SK-N-SH treated with all-trans-retinoic acid at 6 μM for 48 hours (cell line): ENCODE measurements around the gene ZNF423.

Experiments used
- ATAC-seq: fragments of 200-7000 bp; cut with Tn5 transposase; 3 replicates; pipeline ENCODE4 v1.9.1; 2020; ENCODE audit warnings: mild to moderate bottlenecking, moderate library complexity
- BACH2 ChIP-seq: fragments of 250-450 bp; sonication (Bioruptor Pico); IDR thresholded peaks from 2 replicates; pipeline ENCODE4 v1.9.0; 2021; ENCODE audit warnings: mild to moderate bottlenecking, borderline replicate concordance
- CREB5 ChIP-seq: fragments of 250-450 bp; sonication (Bioruptor Pico); IDR thresholded peaks from 2 replicates; pipeline ENCODE4 v1.5.1; 2020; ENCODE audit warnings: low read depth, mild to moderate bottlenecking, moderate library complexity
- CSRNP3 ChIP-seq: fragments of 250-450 bp; sonication (Bioruptor Pico); IDR thresholded peaks from 2 replicates; pipeline ENCODE4 v1.5.1; 2021; ENCODE audit warnings: mild to moderate bottlenecking, moderate library complexity
- ESRRG ChIP-seq: fragments of 250-450 bp; sonication (Bioruptor Pico); IDR thresholded peaks from 2 replicates; pipeline ENCODE4 v1.6.1; 2021; ENCODE audit warnings: mild to moderate bottlenecking
- OSR1 ChIP-seq: fragments of 250-450 bp; sonication (Bioruptor Pico); IDR thresholded peaks from 2 replicates; pipeline ENCODE4 v1.8.0; 2022; ENCODE audit warnings: moderate library complexity, mild to moderate bottlenecking, inconsistent platforms
- POU6F1 ChIP-seq: fragments of 250-450 bp; sonication (Bioruptor Pico); IDR thresholded peaks from 2 replicates; pipeline ENCODE4 v1.8.0; 2021; ENCODE audit warnings: low read depth, mild to moderate bottlenecking, moderate library complexity, borderline replicate concordance
- PPARA ChIP-seq: fragments of 250-450 bp; sonication (Bioruptor Pico); IDR thresholded peaks from 2 replicates; pipeline ENCODE4 v1.5.0; 2020; ENCODE audit warnings: mild to moderate bottlenecking, borderline replicate concordance
- RARB ChIP-seq: fragments of 250-450 bp; sonication (Bioruptor Pico); IDR thresholded peaks from 2 replicates; pipeline ENCODE4 v1.8.0; 2021; ENCODE audit warnings: mild to moderate bottlenecking, moderate library complexity
- TOX ChIP-seq: fragments of 250-450 bp; sonication (Bioruptor Pico); IDR thresholded peaks from 2 replicates; pipeline ENCODE4 v1.8.0; 2021; ENCODE audit warnings: mild to moderate bottlenecking, moderate library complexity, borderline replicate concordance
- TSHZ2 ChIP-seq: fragments of 250-450 bp; sonication (Bioruptor Pico); IDR thresholded peaks from 2 replicates; pipeline ENCODE4 v1.5.0; 2020; ENCODE audit warnings: mild to moderate bottlenecking, moderate library complexity
- ZC3H10 ChIP-seq: fragments of 250-450 bp; sonication (Bioruptor Pico); IDR thresholded peaks from 2 replicates; pipeline ENCODE4 v1.5.1; 2021; ENCODE audit warnings: mild to moderate bottlenecking, moderate library complexity
- ZFP3 ChIP-seq: fragments of 250-450 bp; sonication (Bioruptor Pico); IDR thresholded peaks from 2 replicates; pipeline ENCODE4 v1.5.0; 2020; ENCODE audit warnings: mild to moderate bottlenecking, moderate library complexity
- ZFP30 ChIP-seq: fragments of 450-650 bp; formaldehyde crosslinking; IDR thresholded peaks from 2 replicates; pipeline ENCODE4 v1.5.0; 2022; ENCODE audit warnings: mild to moderate bottlenecking, moderate library complexity
- ZNF70 ChIP-seq: fragments of 450-650 bp; formaldehyde crosslinking; IDR thresholded peaks from 2 replicates; pipeline ENCODE4 v1.5.0; 2020; ENCODE audit warnings: mild to moderate bottlenecking, moderate library complexity

ZNF423 gene

GRCh38 chr16:49767998-49768397, 87.9 kb downstream of the ZNF423 start:
- TF ChIP-seq RARB = no peak
- TF ChIP-seq ZFP3 (CRISPR knock-in tag) = no peak
- TF ChIP-seq POU6F1 (CRISPR knock-in tag) = no peak
- no peak for TF ChIP-seq PPARA (CRISPR knock-in tag)
- no peak for TF ChIP-seq ZC3H10 (CRISPR knock-in tag)
- TF ChIP-seq ESRRG (CRISPR knock-in tag) = no peak
- no peak for TF ChIP-seq TSHZ2
- TF ChIP-seq CREB5 (CRISPR knock-in tag) = no peak
- no peak for TF ChIP-seq CSRNP3 (CRISPR knock-in tag)
- no peak for ATAC-seq

GRCh38 chr16:49767414-49767813, 88.5 kb downstream of the ZNF423 start:
- no peak for TF ChIP-seq ZFP30
- TF ChIP-seq CREB5 (CRISPR knock-in tag) = no peak
- no peak for TF ChIP-seq ZNF70
- TF ChIP-seq POU6F1 (CRISPR knock-in tag) = no peak
- TF ChIP-seq TOX = no peak
- no peak for ATAC-seq

- ATAC-seq = no peak
- TF ChIP-seq OSR1 (CRISPR knock-in tag) (no peak), ZNF70 (no peak), CREB5 (CRISPR knock-in tag) (no peak), CSRNP3 (CRISPR knock-in tag) (no peak), BACH2 (CRISPR knock-in tag) (no peak), ZFP3 (CRISPR knock-in tag) (no peak)
Measured at GRCh38 chr16:49766225-49766624, 89.7 kb downstream of the ZNF423 start.
